GM10248 (cell line): ENCODE measurements around the gene GTF2F1.

Source experiments
- CTCF ChIA-PET: fragments of 300-600 bp; sonication (Branson Sonifier 250); formaldehyde crosslinking; extraction: SDS; loops from one replicate; lab custom pipeline; 2021; ENCODE audit warnings: antibody characterized with exemption; lab: Yijun Ruan, JAX
- POLR2A ChIA-PET: fragments of 350-650 bp; sonication (Branson Sonifier 250); formaldehyde crosslinking; extraction: SDS; loops from one replicate; lab custom pipeline; 2020; ENCODE audit warnings: antibody characterized with exemption; lab: Yijun Ruan, JAX
- DNase-seq: peaks from one replicate; pipeline ENCODE4 v3.0.0; 2012; ENCODE audit errors: extremely low spot score
- CTCF ChIP-seq: IDR thresholded peaks from 2 replicates; pipeline ENCODE4 v1.5.1; 2012; ENCODE audit warnings: mild to moderate bottlenecking, low read depth; ENCODE audit errors: extremely low read depth, missing control alignments, control extremely low read depth

Gene GTF2F1

GRCh38 chr19:6378041-6378440 is 14.9 kb downstream of the GTF2F1 start:
- TF ChIP-seq CTCF: no peak
- POLR2A ChIA-PET: no interaction called here
- CTCF ChIA-PET: interaction anchor here (1.0 to 1.3 kb wide), 2 partner anchors 10 to 15 kb away, joined by 3 to 4 read pairs; partner anchors contain the start of gene GTF2F1
- no peak for DNase-seq

- CTCF ChIA-PET: interaction anchor here (1.0 to 1.3 kb wide), 3 partner anchors 12 to 16 kb away, joined by 3 to 4 read pairs (median 3); partner anchors contain the start of gene GTF2F1
- no peak for TF ChIP-seq CTCF
- no peak for DNase-seq
Measured at GRCh38 chr19:6376512-6377190, 16.3 kb downstream of the GTF2F1 start.

GRCh38 chr19:6375411-6376010 is 17.5 kb downstream of the GTF2F1 start, which contains the start of gene PSPN:
TSS of gene PSPN (minus strand) at chr19:6375933. CDS start at chr19:6375849, 84 bp downstream.
- CTCF ChIA-PET: no interaction called here
- POLR2A ChIA-PET: interaction anchor here (1.2 kb wide), 1 partner anchor 15 kb away, joined by 10 read pairs; no protein-coding TSS in a partner anchor

More at GRCh38 chr19:6376512-6377190, 16.3 kb downstream of the GTF2F1 start:
- POLR2A ChIA-PET: no interaction called here

GRCh38 chr19:6374711-6375410 is 18.1 kb downstream of the GTF2F1 start:
- ChIA-PET CTCF (no interaction called here), POLR2A (interaction anchor here (1.2 kb wide), 1 partner anchor 16 kb away, joined by 10 read pairs; no protein-coding TSS in a partner anchor)
- no peak for TF ChIP-seq CTCF
- DNase-seq: no peak

More at GRCh38 chr19:6375411-6376010, 17.5 kb downstream of the GTF2F1 start, which contains the start of gene PSPN:
- no peak for DNase-seq
- TF ChIP-seq CTCF: no peak

- DNase-seq: no peak
- ChIA-PET CTCF (interaction anchor here (0.9 kb wide), 1 partner anchor 155 kb away, joined by 3 read pairs; no protein-coding TSS in a partner anchor), POLR2A (no interaction called here)
- TF ChIP-seq CTCF: no peak
Measured at GRCh38 chr19:6374161-6374709, 18.7 kb downstream of the GTF2F1 start.

- TF ChIP-seq CTCF: no peak
- DNase-seq: no peak
- ChIA-PET CTCF (interaction anchor here (0.9 kb wide), 1 partner anchor 155 kb away, joined by 3 read pairs; no protein-coding TSS in a partner anchor), POLR2A (interaction anchor here (0.7 to 1.9 kb wide), 3 partner anchors 129 to 490 kb away, joined by 5 to 16 read pairs (median 6); partner anchors contain the start of gene TNFSF9)
Measured at GRCh38 chr19:6373813-6374108, 19.2 kb downstream of the GTF2F1 start.
